Neural cell (in vitro differentiated cells): ENCODE results near the gene TLN1. TPM values are rescaled to one million over a fixed set of nuclear protein-coding genes. Genes with fewer than 3 reads are reported as not detected.

ENCODE experiments used
- H2AFZ ChIP-seq: fragments of 200-600, 300-800 bp; sonication (generic), shearing (Covaris generic); 2 replicates; pipeline ENCODE4 v1.6.0; 2014; ENCODE audit warnings: low read depth, mild to moderate bottlenecking, antibody characterized with exemption, low read length, moderate library complexity
- H3F3A ChIP-seq: fragments of 200-600 bp; shearing (Covaris generic); 2 replicates; pipeline ENCODE4 v1.6.1; 2016; ENCODE audit warnings: mild to moderate bottlenecking, moderate library complexity, mixed read lengths, antibody characterized with exemption, low read length; ENCODE audit not compliant: insufficient read depth, poor library complexity, severe bottlenecking
- H3K27ac ChIP-seq: fragments of 200-600, 300-800 bp; sonication (generic), shearing (Covaris generic); 2 replicates; pipeline ENCODE4 v1.5.1; 2014; ENCODE audit warnings: mild to moderate bottlenecking, low read length, moderate library complexity
- H3K27me3 ChIP-seq: fragments of 300-800, 200-600 bp; sonication (generic), shearing (Covaris generic); 2 replicates; pipeline ENCODE4 v1.6.0; 2014; ENCODE audit warnings: mild to moderate bottlenecking, low read depth, low read length, moderate library complexity; ENCODE audit not compliant: insufficient read depth
- H3K36me3 ChIP-seq: fragments of 300-800, 200-600 bp; sonication (generic), shearing (Covaris generic); 2 replicates; pipeline ENCODE4 v1.5.1; 2014; ENCODE audit warnings: mild to moderate bottlenecking, antibody characterized with exemption, low read length, moderate library complexity; ENCODE audit not compliant: insufficient read depth
- H3K4me2 ChIP-seq: fragments of 300-800, 200-600 bp; sonication (generic), shearing (Covaris generic); 2 replicates; pipeline ENCODE4 v1.6.0; 2014; ENCODE audit warnings: mild to moderate bottlenecking, low read length
- H3K4me3 ChIP-seq: fragments of 300-800, 200-600 bp; sonication (generic), shearing (Covaris generic); 2 replicates; pipeline ENCODE4 v1.5.1; 2014; ENCODE audit warnings: mild to moderate bottlenecking, low read length, moderate library complexity
- H3K79me2 ChIP-seq: fragments of 200-600 bp; shearing (Covaris generic); replicated peaks from 2 replicates; pipeline ENCODE4 v1.6.0; 2014; ENCODE audit warnings: mild to moderate bottlenecking, low read length, moderate library complexity; ENCODE audit not compliant: insufficient read depth
- H3K9ac ChIP-seq: fragments of 300-800, 200-600 bp; sonication (generic), shearing (Covaris generic); 2 replicates; pipeline ENCODE4 v1.6.1; 2016; ENCODE audit warnings: mild to moderate bottlenecking, low read length, mixed read lengths
- H3K9me2 ChIP-seq: fragments of 200-600 bp; shearing (Covaris generic); 2 replicates; pipeline ENCODE4 v1.6.1; 2016; ENCODE audit warnings: mild to moderate bottlenecking, low read length, mixed read lengths; ENCODE audit not compliant: insufficient read depth
- H3K9me3 ChIP-seq: fragments of 200-600, 300-800 bp; sonication (generic), shearing (Covaris generic); 2 replicates; pipeline ENCODE4 v1.6.1; 2016; ENCODE audit warnings: mild to moderate bottlenecking, mixed run types, low read length, moderate library complexity, mixed read lengths
- H4K20me1 ChIP-seq: fragments of 200-600 bp; shearing (Covaris generic); 2 replicates; pipeline ENCODE4 v1.6.1; 2016; ENCODE audit warnings: mild to moderate bottlenecking, mixed run types; ENCODE audit not compliant: insufficient read depth
- CTCF ChIP-seq: fragments of 450-650 bp; IDR thresholded peaks from 2 replicates; pipeline ENCODE4 v1.5.1; 2014; ENCODE audit warnings: antibody characterized with exemption, mild to moderate bottlenecking, moderate library complexity; ENCODE audit not compliant: poor library complexity, severe bottlenecking
- EP300 ChIP-seq: fragments of 450-650 bp; conservative IDR thresholded peaks from 2 replicates; pipeline ENCODE4 v1.6.1; 2014; ENCODE audit warnings: antibody characterized with exemption, mild to moderate bottlenecking, moderate library complexity; ENCODE audit not compliant: poor library complexity, severe bottlenecking
- EZH2 ChIP-seq: fragments of 200-600, 300-800 bp; shearing (Covaris generic), sonication (generic); IDR thresholded peaks from 2 replicates; pipeline ENCODE4 v1.6.1; 2014; ENCODE audit warnings: antibody characterized with exemption, low read length, borderline replicate concordance, mild to moderate bottlenecking; ENCODE audit not compliant: insufficient read depth, poor library complexity, severe bottlenecking
- MXI1 ChIP-seq: fragments of 450-650 bp; conservative IDR thresholded peaks from 2 replicates; pipeline ENCODE4 v1.6.1; 2014; ENCODE audit warnings: antibody characterized with exemption, mild to moderate bottlenecking; ENCODE audit not compliant: poor library complexity, severe bottlenecking
- POLR2AphosphoS5 ChIP-seq: IDR thresholded peaks from 2 replicates; pipeline ENCODE4 v1.6.1; 2012
- RAD21 ChIP-seq: fragments of 450-650 bp; conservative IDR thresholded peaks from 2 replicates; pipeline ENCODE4 v1.6.1; 2014; ENCODE audit warnings: antibody characterized with exemption, mild to moderate bottlenecking, moderate library complexity
- REST ChIP-seq: IDR thresholded peaks from 2 replicates; pipeline ENCODE4 v1.6.1; 2012; ENCODE audit warnings: borderline replicate concordance
- SMC3 ChIP-seq: fragments of 450-650 bp; conservative IDR thresholded peaks from 2 replicates; pipeline ENCODE4 v1.6.1; 2014; ENCODE audit warnings: antibody characterized with exemption, mild to moderate bottlenecking, moderate library complexity; ENCODE audit not compliant: poor library complexity
- TAF1 ChIP-seq: IDR thresholded peaks from 2 replicates; pipeline ENCODE4 v1.6.1; 2012; ENCODE audit warnings: low read depth
- polyA plus RNA-seq: library from polyadenylated mRNA; depleted of rRNA; stranded (reverse); fragments of >200 nt; gene quantifications from 2 replicates; pipeline ENCODE4 v1.2.3, GENCODE V29; 2014

Gene TLN1
- polyA plus RNA-seq, 1 donor from 2014 or later: 7.1 TPM

GRCh38 chr9:35667939-35668338 is 64.1 kb downstream of the TLN1 start:
- no peaks in the 10 kb centered on the region for H3K9me2 ChIP-seq
- no peaks in the 10 kb centered on the region for H3K36me3 ChIP-seq
- H2AFZ ChIP-seq: no peak overlapping the region
- no peak overlapping the region for H3K4me2 ChIP-seq
- H3F3A ChIP-seq: no peaks in the 10 kb centered on the region
- no peaks in the 10 kb centered on the region for H3K9me3 ChIP-seq
- no peak overlapping the region for H3K27ac ChIP-seq
- no peak overlapping the region for H3K4me3 ChIP-seq
- H3K27me3 ChIP-seq: no peaks in the 10 kb centered on the region
- TF ChIP-seq SMC3 (no peak), MXI1 (no peak), TAF1 (no peak), REST (no peak), RAD21 (no peak), EP300 (no peak), CTCF (no peak), EZH2 (no peak), POLR2AphosphoS5 (no peak)
- H3K9ac ChIP-seq: no peak overlapping the region
- H4K20me1 ChIP-seq: no peaks in the 10 kb centered on the region
- no peaks in the 10 kb centered on the region for H3K79me2 ChIP-seq

- H3K27ac ChIP-seq: no peak overlapping the region
- no peaks in the 10 kb centered on the region for H4K20me1 ChIP-seq
- H3K9me3 ChIP-seq: no peaks in the 10 kb centered on the region
- H3K4me3 ChIP-seq: no peak overlapping the region
- no peaks in the 10 kb centered on the region for H3K36me3 ChIP-seq
- no peaks in the 10 kb centered on the region for H3K9me2 ChIP-seq
- H3K9ac ChIP-seq: no peak overlapping the region
- no peaks in the 10 kb centered on the region for H3K27me3 ChIP-seq
- no peaks in the 10 kb centered on the region for H3K79me2 ChIP-seq
- H3K4me2 ChIP-seq: no peak overlapping the region
- TF ChIP-seq EP300 (no peak), SMC3 (no peak), EZH2 (no peak), MXI1 (no peak), REST (no peak)
- H3F3A ChIP-seq: no peaks in the 10 kb centered on the region
- H2AFZ ChIP-seq: no peak overlapping the region
Observed at GRCh38 chr9:35666549-35666948, 65.4 kb downstream of the TLN1 start.
